ENCODE results near the gene SESN2. TPM values are rescaled to one million over a fixed set of nuclear protein-coding genes. Genes with fewer than 3 reads are reported as not detected.
A peak's percentile ranks its signal among the peaks of the same experiment; 100 is the strongest.

SESN2 gene
- total RNA-seq, 1 experiment from 2014 or later: 6.9 TPM

DNA sequence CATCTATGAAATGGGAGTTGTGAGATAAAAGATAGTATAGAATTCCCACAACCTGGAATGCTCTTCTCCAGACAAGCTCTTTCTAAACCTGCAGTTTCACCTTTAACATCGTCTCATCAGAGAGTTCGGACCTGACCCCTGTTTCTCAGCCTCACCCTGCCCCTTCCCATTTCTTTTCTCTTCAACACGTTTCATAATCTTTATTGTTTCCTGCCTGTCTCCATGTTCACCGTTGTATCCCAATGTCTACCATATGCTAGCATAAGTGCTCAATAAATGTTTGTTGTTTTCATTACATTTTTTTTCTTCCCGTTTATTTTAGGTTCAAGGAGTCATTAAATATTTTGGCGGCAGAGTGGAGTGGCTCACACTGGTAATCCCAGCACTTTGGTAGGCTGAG, 32.4 kb downstream of the SESN2 start:
- ChIA-PET POLR2A (ENCODE audit: unreplicated experiment) (no interaction called here), CTCF (no interaction called here)
- H3K9ac ChIP-seq (ENCODE audit: low read length): no peak overlapping the region
- no peaks in the 10 kb centered on the region for H3K27me3 ChIP-seq (ENCODE audit: low read length)
- no peak overlapping the region for H3K4me3 ChIP-seq (ENCODE audit: low read length)
- H3K9me3 ChIP-seq (ENCODE audit: low read length): no peaks in the 10 kb centered on the region
- no peaks in the 10 kb centered on the region for H4K20me1 ChIP-seq (ENCODE audit: low read length)
- no peaks in the 10 kb centered on the region for H3K36me3 ChIP-seq (ENCODE audit: low read depth, low read length)
- H3K9me2 ChIP-seq (replicated peaks; ENCODE audit: low read length): no peaks in the 10 kb centered on the region
- no peak overlapping the region for H2AFZ ChIP-seq (ENCODE audit: low read length)
- DNase-seq (no peak), ATAC-seq (no peak)
- intact Hi-C loops (cut with micrococcal nuclease): no loop called here
- no peak overlapping the region for H3K4me2 ChIP-seq (ENCODE audit: low read length)
- H3K27ac ChIP-seq (ENCODE audit: low read length): no peak overlapping the region
- H3K4me1 ChIP-seq (ENCODE audit: insufficient read depth, low read length): no peaks in the 10 kb centered on the region
- BruUV-seq (replicated peaks): no TSS peak
- no peaks in the 10 kb centered on the region for H3F3A ChIP-seq (ENCODE audit: low read length, unreplicated experiment)
- no peaks in the 10 kb centered on the region for H3K79me2 ChIP-seq (ENCODE audit: low read length)
- TF ChIP-seq, protein P1, sequence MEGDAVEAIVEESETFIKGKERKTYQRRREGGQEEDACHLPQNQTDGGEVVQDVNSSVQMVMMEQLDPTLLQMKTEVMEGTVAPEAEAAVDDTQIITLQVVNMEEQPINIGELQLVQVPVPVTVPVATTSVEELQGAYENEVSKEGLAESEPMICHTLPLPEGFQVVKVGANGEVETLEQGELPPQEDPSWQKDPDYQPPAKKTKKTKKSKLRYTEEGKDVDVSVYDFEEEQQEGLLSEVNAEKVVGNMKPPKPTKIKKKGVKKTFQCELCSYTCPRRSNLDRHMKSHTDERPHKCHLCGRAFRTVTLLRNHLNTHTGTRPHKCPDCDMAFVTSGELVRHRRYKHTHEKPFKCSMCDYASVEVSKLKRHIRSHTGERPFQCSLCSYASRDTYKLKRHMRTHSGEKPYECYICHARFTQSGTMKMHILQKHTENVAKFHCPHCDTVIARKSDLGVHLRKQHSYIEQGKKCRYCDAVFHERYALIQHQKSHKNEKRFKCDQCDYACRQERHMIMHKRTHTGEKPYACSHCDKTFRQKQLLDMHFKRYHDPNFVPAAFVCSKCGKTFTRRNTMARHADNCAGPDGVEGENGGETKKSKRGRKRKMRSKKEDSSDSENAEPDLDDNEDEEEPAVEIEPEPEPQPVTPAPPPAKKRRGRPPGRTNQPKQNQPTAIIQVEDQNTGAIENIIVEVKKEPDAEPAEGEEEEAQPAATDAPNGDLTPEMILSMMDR (conservative IDR thresholded peaks at IDR 0.05; ENCODE audit: low read depth, low read length): no peak
- TF ChIP-seq EZH2 (IDR thresholded peaks at IDR 0.05; ENCODE audit: low read length, unreplicated experiment): no peak
- TF ChIP-seq EZH2phosphoT487 (IDR thresholded peaks at IDR 0.05; ENCODE audit: borderline replicate concordance, low read length): no peak

DNA sequence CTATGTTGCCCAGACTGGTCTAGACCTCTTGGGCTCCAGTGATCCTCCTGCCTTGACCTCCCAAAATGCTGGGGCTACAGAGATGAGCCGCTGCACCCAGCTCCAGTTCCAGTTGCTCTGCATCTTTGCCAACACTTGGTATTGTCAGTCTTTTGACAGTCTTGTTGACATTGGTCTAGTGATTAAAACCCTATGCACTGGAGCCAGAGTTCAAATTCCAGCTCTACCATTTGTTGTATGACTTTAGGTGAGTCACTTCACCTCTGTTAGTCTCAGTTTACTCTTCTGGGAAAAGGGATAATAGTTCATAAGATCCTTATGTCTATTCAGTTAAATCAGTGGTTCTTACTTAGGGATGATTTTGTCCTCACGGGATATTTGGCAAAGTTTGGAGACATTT, 36.6 kb downstream of the SESN2 start:
- Histone ChIP-seq H3K4me2 (ENCODE audit: low read length) (no peak overlapping the region), H3K4me3 (ENCODE audit: low read length) (no peak overlapping the region), H3K27ac (ENCODE audit: low read length) (no peak overlapping the region), H3K36me3 (ENCODE audit: low read depth, low read length) (no peaks in the 10 kb centered on the region), H3F3A (ENCODE audit: low read length, unreplicated experiment) (no peaks in the 10 kb centered on the region), H2AFZ (ENCODE audit: low read length) (no peak overlapping the region), H3K27me3 (ENCODE audit: low read length) (no peaks in the 10 kb centered on the region), H3K79me2 (ENCODE audit: low read length) (no peaks in the 10 kb centered on the region), H4K20me1 (ENCODE audit: low read length) (no peaks in the 10 kb centered on the region), H3K9me2 (replicated peaks; ENCODE audit: low read length) (no peaks in the 10 kb centered on the region), H3K9me3 (ENCODE audit: low read length) (no peaks in the 10 kb centered on the region), H3K9ac (ENCODE audit: low read length) (no peak overlapping the region), H3K4me1 (ENCODE audit: insufficient read depth, low read length) (no peaks in the 10 kb centered on the region)
- no peak for ATAC-seq
- ChIA-PET CTCF (interaction anchor here (0.6 kb wide), 1 partner anchor 20 kb away, joined by 5 read pairs; no protein-coding TSS in a partner anchor), POLR2A (ENCODE audit: unreplicated experiment) (no interaction called here)
- TF ChIP-seq, protein P1 (conservative IDR thresholded peaks at IDR 0.05; ENCODE audit: low read depth, low read length): no peak
- no peak for TF ChIP-seq EZH2 (IDR thresholded peaks at IDR 0.05; ENCODE audit: low read length, unreplicated experiment)
- no peak for TF ChIP-seq EZH2phosphoT487 (IDR thresholded peaks at IDR 0.05; ENCODE audit: borderline replicate concordance, low read length)
- DNase-seq: no peak
- intact Hi-C loops (cut with micrococcal nuclease): no loop called here
- BruUV-seq (replicated peaks): no TSS peak

DNA sequence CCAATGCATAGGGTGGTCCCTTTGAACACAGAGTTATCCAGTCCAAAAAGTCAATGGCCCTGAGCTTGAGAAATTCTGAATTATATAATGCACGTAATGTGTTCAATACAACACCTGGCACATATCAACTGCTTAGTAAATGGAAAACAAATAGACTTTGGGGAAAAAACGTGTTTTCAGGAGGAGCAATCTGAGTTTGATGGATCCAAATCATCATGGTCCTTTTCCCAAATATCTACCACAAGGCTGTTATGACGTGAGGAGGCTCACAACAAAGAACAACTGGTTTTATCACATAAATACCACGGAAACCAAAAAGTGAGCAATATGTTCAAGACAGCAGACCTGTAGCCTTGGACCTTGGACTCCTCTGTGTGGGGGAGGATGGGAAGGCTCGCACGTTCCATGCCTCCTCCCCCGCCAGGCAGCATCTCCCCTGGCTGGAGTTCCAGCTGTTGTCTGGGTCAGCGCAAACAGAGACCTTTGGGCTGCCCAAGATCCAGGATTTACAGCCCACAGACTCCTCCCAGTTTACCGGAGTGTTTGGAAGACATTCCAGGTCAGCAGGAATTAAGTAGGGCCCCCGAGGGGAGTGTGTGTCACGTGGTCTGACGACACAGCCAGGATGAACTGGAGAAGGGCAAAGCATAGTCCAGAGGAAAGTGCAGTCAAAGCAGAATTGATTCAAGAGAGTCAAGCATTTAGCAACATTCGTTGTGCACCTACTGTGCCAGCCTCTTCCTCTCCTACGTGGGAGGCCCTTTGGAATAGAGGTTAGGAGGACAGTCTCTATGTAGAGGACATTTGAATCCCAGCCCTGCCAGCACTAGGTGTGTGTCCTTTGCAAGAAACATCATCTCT, 37.3 kb downstream of the SESN2 start:
- ATAC-seq (no peak), DNase-seq (no peak)
- no peaks in the 10 kb centered on the region for H3K9me3 ChIP-seq (ENCODE audit: low read length)
- no peaks in the 10 kb centered on the region for H3F3A ChIP-seq (ENCODE audit: low read length, unreplicated experiment)
- H3K9ac ChIP-seq (ENCODE audit: low read length): no peak overlapping the region
- peak overlapping the region; percentile 38; the same call in 1 of the 2 replicates for H2AFZ ChIP-seq (ENCODE audit: low read length)
- ChIA-PET CTCF (no interaction called here), POLR2A (ENCODE audit: unreplicated experiment) (interaction anchor here (0.6 kb wide), 1 partner anchor 11 kb away, joined by 4 read pairs; no protein-coding TSS in a partner anchor)
- peak overlapping the region; percentile 14; the same call in 1 of the 2 replicates for H3K4me2 ChIP-seq (ENCODE audit: low read length)
- H3K4me1 ChIP-seq (ENCODE audit: insufficient read depth, low read length): no peaks in the 10 kb centered on the region
- BruUV-seq (replicated peaks): no TSS peak
- H3K9me2 ChIP-seq (replicated peaks; ENCODE audit: low read length): no peaks in the 10 kb centered on the region
- H3K4me3 ChIP-seq (ENCODE audit: low read length): no peak overlapping the region
- H3K36me3 ChIP-seq (ENCODE audit: low read depth, low read length): no peaks in the 10 kb centered on the region
- TF ChIP-seq, protein P1 (conservative IDR thresholded peaks at IDR 0.05; ENCODE audit: low read depth, low read length): no peak
- TF ChIP-seq EZH2 (IDR thresholded peaks at IDR 0.05; ENCODE audit: low read length, unreplicated experiment): no peak
- no peak for TF ChIP-seq EZH2phosphoT487 (IDR thresholded peaks at IDR 0.05; ENCODE audit: borderline replicate concordance, low read length)
- H3K79me2 ChIP-seq (ENCODE audit: low read length): no peaks in the 10 kb centered on the region
- intact Hi-C loops (cut with micrococcal nuclease): no loop called here
- no peaks in the 10 kb centered on the region for H3K27me3 ChIP-seq (ENCODE audit: low read length)
- H4K20me1 ChIP-seq (ENCODE audit: low read length): no peaks in the 10 kb centered on the region
- no peak overlapping the region for H3K27ac ChIP-seq (ENCODE audit: low read length)
